Ammon's horn (tissue), 1 donor: Measurements from ENCODE around the gene ROR2.

Experiments
- DNase-seq: peaks from one replicate; pipeline ENCODE4 v3.0.0-alpha.2; 2016; ENCODE audit warnings: low spot score

ROR2 gene

DNA sequence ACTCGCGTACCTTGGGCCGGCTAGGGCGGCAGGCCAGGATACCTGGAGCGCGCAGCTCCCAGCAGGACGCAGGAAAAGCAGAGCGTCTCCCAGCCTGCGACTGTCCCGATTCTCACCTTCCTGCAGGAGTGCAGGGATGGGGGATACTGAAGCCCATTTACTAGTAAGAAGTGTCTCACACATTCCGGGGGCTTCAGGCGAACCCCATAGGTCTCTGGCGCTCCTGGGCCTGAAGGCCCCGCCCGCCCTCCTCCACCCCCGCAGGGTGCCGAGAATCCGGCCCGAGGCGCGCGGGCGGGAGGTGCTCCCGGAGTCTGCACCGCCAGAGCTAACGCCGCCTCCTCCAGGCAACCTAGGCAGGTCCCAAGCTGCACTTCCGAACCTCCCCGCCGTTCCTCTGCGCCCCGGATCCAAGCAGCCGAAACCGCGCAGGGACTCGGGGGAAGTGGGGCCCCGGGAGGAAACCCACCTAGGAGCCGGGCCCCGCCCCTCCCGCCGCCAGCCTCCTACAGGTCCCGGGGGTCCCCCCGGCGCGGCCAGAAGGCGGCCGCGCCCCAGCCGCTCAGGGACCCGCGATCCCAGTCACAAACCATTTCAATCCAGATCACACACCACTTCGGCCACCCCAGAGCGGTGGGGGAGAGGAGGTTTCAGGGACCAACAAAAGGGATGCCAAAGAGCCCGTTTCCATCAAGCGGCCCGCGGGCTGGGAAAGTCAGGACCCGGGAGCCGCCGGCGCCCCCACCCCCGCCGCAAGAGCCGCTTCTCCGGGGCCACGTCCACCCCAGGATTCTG, 1.2 kb downstream of the ROR2 start:
- no peak for DNase-seq

DNA sequence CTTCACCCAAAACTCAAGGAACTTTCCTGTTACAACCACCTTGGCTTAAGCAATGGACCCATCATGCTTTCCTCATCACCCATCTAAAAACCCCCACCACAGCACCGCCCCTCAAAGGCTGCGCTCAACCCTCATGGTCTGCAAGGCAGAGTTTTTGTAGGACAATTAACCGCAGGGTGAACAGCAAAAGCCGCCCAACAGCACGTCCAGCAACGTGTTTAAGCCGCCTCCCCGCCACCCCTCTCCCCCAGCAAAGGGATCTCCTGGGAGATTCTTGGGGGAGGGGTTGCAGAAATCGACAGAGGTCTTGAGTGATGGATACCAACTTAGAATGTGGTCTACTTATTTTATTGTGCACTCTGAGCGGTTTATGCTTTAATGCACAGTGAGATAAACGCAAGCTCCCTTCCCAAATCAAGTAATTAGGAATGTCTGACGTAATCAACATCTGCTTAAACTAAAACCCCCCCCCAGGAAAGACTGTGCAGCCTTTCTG, 1.9 kb downstream of the ROR2 start:
- no peak for DNase-seq

DNA sequence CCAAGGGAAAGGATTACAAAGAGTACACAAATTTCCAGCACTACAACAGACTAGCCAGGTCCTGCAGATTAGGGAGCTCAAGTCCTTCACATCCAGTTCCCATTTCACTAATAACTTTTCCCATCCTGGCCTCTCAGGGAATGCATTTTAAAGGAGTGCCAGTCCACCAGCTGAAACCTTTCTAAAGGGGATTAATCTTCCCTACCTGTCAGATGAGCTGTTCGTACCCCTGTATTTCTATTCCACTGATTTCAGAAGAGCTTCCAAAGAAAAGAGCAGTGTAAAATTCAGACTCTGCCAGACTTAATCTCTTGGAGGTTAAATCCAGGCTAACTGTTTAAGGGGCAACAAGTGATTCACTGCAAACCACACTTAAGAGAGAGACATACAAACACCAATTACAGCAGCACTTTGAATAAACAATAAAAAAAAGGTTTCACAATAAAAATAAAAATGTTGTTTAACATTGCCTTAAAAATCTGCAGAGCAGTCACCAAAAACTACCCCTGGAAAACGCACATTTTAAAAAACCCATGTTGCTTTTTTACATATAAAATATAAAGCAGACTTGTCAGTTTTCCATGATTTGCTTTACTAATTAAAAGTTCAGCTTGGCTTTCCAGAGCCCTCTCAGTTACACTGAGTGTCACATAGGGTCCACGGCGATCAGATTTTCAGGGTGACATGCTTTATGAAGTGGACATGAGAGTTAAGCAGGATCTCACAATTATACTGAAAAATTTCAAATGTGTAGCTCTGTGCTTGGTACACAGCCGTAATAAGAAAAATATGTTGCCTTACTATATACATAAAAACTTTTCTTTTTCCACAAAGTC, 3.2 kb downstream of the ROR2 start:
- no peak for DNase-seq

DNA sequence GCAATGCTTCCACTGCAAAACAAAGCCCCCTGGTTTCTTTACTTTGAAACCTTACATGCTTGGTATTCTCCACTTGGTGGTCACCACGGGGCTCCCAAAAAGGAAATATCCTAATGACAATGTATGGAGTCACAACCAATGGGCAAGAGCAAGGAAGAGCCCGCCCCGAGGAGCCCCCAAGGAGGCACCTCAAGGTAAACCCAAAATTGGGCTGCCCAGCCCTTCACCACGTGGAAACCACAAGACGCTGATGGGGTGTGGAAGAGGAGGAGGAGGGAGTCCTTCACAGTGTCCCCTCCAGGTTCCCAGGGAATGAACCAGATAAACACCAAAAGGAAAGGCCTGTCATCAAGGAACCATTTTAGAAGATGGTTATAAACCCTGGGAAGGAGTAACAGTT, 3.8 kb downstream of the ROR2 start:
- DNase-seq: no peak

DNA sequence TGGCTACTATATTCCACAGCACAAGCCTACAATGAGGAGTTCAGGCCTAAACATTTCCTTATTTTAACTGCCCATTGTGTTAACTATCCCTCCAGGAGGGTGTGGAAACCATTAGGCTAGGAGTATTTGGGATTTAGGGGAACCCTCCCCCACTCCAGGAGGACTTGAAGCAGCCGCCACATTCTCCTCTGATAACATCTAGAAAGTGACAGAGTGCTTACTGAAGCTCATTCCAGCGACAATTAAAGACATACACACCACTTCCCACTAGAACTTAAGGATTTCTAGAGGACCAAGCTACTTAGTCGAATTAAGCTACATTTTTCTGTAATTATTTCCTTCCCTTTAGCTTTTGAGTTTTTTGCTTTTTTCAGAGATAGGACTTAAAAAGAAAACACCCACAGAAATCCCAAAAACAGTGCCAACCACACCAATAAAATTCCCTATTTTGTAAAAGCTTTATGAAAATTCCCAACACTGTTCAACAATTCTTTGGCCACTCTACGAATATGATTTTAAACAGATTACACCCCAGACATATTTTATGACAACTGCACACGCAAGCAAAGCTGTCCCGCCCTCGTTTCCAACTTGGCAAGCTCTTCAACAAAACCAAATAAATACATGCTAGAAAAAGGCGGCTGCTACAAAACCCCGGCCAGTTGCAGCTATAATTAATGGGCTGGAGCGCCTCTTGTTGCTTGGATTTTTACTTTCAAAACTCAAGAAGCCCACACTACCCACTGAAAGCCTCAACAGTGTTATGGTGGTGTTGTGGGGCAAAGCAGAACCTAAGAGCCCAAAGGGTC, 4.5 kb downstream of the ROR2 start:
- DNase-seq: no peak

DNA sequence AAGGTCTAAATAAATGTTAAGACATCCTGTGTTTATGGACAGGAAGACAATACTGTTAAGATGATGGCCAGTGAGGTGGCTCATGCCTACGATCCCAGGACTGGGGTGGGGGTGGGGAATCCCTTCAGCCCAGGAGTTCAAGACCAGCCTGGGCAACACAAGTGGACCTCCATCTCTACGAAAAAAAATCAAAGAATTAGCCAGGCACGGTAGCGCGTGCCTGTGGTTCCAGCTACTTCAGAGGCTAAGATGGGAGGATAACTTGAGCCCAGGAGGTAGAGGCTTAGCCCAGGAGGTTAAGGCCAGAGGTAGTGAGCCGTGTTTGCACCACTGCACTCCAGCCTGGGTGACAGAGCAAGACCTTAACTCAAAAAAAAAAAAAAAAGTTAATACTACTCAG, 5.3 kb downstream of the ROR2 start:
- no peak for DNase-seq

DNA sequence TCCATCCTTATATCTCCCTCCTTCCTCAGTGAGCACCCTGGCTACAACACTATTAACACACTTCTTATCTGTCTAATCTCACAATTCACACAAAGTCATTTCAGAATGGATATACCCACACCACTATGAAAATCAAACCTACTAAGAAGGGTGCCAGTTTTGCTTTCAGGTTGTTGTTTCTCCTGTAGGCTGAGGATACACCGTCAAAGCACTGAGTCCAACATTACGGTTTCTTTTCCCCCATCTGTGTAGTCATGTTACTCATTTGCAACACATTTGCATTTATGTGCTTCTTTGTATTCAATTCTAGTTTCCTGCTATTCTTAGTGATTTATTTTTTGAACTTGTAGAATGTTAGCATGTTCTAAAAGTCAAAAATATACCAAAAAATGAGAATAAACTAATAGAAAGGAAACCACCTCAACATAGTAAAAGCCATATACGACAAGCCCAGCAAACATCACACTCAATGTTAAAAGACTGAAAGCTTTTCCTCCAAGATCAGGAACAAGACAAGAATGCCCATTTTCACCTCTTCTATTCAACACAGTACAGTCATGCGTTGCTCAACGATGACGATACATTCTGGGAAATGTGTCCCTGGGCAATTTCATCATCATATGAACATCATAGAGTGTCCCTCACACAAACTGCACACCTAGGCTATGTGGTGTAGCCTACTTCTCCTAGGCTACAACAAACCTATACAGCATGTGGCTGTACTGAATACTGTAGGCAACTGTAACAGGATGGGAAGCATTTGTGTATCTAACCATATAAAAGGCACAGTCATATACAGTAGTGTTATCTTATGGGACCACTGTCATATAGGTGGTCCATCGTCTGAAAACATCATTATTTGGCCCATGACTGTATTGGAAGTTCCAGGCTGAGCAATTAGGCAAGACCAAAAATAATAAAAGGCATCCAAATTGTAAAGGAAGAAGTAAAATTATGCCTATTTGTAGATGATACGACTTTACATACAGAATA, 6.3 kb downstream of the ROR2 start:
- no peak for DNase-seq

DNA sequence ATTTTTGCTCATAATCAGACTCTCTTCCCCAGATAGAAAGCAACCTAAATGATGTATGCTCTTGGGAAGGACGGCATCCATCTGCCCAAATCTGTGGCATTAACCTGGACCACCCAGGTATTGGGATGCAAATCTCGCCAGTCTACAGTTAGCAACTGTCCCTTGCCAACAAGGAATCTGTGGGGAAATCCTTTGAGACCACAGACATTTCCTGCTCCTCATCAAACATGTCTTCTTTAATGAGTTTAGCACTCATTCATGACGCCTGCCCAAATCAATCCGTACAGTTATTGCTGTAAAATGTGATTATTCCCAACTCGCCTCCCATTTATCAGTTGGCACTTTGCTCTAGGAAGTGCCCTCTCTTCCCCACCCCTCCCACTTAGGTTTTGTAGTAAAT, 7.8 kb downstream of the ROR2 start:
- DNase-seq: no peak

DNA sequence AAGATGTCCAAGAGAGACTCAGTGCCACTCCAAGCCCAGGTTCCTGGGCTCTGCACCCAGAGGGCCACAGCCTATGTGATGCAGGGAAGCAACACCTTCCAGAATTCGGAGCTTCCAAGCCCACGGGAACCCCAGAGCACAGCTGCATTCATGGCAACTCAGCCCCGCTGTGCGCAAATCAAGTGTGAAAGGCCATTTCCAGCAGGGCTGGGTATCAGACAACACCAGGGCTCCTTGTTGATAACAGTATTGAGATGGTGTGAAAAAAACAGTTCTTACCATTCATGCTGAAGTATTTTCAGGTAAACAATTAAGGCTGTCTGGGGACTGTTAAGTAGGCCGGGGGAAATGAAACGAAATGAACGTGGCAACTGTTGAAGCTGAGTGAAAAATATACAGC, 10.1 kb downstream of the ROR2 start:
- DNase-seq: no peak

DNA sequence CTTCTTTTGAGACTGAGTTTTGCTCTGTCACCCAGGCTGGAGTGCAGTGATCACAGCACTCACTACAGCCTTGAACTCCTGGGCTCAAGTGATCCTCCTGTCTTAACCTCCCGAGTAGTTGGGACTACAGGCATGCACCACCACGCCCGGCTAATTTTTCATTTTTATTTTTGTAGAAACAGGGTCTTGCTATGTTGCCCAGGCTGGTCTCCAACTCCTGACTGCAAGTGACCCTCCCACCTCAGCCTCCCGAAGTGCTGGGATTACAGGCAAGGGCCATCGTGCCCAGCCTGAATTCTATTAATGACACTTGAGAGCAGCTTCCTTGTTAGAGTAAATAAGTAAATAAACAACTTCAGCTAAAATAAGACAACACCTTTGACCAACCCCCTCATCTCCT, 12.3 kb downstream of the ROR2 start:
- DNase-seq: no peak

DNA sequence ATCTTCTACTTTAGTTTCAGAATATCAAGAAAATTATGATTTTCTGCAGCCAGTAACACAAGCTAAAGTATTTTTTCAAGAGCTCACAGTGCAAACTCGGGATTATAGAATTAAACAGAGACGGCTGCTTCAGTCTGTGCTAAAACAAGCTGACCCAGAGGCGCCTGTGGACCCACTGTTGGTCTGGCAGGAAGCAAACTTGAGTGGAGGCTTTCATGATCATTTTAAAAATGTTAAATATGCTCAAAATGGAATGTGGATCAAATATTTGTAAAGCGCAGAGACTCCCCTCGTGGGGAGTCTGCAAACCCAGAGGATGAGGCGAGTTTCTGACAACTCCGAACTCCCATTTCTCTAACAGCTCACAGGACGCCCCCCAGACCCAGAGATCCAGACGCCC, 13.0 kb downstream of the ROR2 start:
- no peak for DNase-seq

DNA sequence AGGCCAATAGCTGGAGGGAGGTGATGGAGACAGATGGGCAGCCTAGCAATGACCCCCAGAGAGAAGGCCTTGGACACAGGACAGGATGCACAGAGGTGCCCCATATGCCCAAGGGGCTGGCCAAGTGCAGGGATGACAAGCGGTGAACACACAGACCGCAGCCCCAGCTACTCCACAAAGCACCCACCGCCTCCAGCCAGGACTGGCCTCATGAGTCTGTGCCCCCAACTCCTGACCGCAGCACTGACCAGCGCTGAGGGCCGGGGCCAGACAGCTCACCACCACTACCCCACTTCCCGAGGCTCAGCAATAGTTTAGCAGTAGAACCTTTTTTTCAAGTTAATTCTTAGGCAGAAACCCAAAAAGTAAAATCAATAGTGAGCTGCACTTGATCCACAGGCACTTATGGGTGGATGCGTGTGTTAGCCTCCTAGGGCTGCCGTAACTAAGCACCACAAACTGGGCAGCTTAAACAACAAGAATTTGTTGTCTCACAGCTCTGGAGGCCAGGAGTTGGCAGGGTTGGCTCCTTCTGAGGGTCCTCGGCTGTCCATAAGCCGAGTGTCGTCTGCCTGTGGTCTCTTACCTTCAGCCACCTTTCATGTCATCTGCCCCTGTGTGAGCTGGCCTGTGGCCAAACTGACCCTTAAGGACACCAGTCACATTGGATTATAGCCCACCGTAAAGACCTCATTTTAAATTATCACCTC, 14.1 kb downstream of the ROR2 start:
- no peak for DNase-seq

DNA sequence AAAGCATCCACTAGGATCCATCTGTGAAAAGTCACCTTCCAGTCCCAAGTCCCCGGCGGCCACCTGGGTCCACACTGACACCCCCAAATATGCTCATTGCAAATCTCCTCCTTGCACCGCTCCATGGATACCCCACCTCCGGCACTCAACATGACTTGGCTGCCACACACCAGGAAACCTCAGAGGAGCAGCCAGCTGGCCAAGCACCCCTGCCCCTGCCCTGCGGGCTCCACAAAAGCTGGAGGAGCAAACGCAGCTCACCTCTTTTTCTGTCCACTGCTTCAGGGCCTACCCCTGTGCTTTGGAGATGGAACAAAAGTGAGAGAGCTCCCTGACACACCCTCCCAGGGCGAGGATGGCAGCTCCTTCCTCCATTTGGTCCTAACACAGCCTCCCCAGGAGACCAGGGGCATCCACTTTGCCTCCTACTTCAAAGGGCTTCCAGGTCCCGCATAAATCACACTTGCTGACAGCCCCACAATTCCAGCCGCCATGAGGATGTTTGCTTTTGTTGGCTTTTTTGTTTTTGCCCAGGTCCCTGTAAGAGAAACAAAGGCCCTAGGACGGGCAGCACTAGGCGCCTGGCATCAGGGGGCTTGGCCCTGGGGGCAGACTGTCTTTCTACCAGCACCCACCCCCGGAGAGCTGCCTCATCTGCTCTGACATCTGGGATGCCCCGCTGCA, 14.8 kb downstream of the ROR2 start:
- DNase-seq: no peak

DNA sequence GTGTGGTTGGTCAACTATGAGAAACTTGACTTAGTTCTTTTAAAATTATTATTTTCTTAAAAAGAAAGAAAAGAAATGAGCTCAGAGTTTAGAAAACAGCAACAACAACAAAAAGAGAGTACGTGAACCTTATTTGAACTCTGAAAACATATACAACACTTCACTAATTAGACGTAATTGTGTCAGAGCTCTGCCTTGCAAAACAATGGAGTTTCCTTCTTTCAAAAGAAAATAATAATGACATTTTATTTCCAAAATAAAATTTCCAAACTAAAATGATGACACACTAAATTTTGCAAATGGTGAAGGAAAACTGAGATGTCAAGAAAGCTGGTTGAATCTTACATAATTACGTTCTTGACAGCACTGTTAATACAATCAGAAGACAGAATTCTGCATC, 15.4 kb downstream of the ROR2 start:
- no peak for DNase-seq

DNA sequence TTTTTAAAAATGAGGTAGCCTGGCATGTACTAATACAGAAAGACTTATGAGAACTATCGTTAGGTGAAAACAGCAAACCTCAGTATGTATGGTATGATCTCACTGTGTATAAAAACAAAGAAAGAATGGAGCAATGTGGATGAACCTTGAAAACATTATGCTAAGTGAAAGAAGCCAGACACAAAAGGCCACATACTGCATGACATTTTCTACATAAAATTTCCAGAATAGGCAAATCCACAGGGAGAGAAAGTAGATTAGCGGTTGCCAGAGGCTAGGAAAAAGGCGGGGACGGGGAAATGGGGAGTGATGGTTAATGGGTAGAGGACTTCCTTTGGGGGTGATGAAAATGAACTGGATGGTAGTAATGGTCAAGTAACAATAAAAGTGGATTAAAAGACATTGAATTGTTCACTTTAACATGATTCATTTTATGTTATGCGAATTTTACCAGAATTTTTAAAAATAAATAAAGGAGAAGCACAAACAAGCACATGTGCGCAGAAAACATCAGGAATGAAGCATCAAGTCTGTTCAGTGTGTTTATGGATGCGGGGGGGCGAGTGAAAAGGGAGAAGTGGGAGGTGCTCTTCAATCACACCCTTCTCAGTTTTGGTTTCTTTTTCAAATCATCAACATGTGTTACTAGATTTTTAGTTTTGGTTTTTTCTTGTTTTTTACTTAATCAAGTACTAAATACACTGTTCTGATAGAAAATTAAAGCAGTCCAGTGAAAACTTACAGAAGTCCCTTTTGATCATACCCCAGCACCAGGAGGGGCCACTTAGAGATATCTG, 16.3 kb downstream of the ROR2 start:
- DNase-seq: no peak

DNA sequence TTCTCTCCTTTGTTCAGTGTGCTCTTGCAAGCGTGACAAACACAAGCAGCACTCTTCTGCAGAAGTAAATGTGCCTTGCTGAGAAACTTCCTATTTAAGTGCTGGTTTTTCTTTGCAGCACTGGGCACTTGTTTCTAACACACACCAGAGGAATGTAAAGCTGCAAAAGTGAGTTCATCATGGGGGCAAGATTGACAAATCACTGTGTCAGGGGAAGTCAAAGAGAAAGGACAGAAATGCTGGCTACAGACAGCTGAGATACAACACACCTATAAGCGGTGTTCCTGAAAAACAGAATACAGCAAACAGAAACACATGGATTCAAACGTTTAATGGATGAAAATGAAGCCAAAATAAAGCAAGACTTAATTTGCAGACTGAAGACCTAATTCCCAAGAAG, 19.6 kb downstream of the ROR2 start:
- DNase-seq: no peak

DNA sequence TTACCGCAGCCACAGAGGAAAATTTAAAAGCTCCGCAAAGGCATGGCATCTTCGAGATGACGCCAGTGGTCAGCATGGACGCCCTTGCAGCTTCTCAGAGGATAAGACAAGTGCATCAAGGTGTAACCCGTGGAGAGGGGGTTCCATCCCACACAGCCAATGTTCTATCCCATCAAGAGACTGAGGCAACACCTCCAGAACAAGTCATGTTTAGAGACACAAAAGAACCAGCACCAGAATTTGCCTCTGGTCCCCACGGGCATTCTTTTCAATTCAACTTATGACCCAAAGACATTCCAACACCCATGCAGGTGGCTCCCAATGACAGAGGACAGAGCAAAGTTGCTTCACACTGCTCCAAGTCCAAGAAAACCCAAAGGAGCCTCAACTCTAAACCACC, 20.7 kb downstream of the ROR2 start:
- DNase-seq: no peak

DNA sequence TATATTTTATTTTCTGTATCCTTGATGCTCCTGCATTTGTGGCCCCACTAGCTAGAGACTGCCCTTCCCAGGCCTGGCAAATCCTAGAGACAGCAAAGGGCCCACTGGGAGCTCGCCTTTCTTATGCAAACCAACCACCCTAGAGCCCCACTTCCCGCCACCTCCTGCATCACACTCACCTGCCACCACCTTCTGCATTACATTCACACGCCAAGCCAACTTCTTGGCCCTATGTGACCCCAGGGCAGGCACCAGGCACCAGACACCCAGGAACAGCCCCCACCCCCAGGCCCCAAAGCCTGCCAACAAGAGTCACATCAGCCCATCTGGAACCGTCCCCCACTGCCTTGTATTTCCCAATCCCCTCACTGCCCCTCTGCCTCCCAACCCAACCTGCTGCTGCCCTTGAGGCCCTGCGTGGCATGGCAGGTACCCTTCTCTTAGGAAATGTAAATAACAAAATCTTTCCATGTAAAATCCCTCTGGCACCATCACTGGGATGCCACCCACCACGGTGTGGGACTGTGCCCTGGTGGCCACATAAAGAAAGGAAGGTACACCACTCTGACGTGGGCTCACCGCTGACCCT, 22.0 kb downstream of the ROR2 start:
- no peak for DNase-seq

DNA sequence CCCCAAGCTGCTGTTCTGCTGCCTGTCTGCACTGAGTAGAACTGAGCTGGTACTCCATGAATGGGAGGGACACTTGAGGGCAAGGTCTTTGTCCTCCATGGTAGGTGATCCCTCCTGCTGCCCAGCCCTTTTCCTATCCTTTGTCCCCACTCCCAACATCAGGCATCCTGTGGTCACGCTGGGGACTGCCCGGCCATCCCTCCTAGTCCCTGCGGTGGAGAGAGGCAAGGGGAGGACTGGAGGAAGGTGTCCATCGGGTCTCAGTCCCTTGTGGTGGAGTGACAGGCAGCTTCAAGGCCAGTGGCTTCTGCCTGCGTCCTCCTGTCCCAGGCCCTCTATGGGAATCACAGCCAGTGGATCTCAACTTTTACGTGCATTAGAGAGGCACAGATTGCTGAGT, 25.9 kb downstream of the ROR2 start:
- DNase-seq: no peak
